Astrocyte (in vitro differentiated cells and primary cell): ENCODE data around the gene UTP18. TPM values are rescaled to one million over a fixed set of nuclear protein-coding genes. Genes with fewer than 3 reads are reported as not detected.
"Not testable (repeated sequence)": the region's sequence is repeated elsewhere in the genome, so short reads cannot be mapped to it uniquely, and the experiment has no call there.

ENCODE experiments used
- DNase-seq: peaks from one replicate; pipeline ENCODE4 v3.0.0-alpha.2; 2010; ENCODE audit warnings: low read depth
- FAIRE-seq: peaks from 2 replicates; lab custom pipeline; 2011; peaks lifted over from hg19 to GRCh38; lab: Jason Lieb, UNC
- H2AFZ ChIP-seq: 2 replicates; pipeline ENCODE4 v1.6.0; 2012; ENCODE audit warnings: low read depth, low read length, inconsistent platforms
- H3K27ac ChIP-seq: 2 replicates; pipeline ENCODE4 v1.5.1; 2011; ENCODE audit warnings: low read depth, low read length, inconsistent platforms
- H3K27me3 ChIP-seq: 2 replicates; pipeline ENCODE4 v1.6.0; 2011; ENCODE audit warnings: low read length, inconsistent platforms; ENCODE audit not compliant: insufficient read depth
- H3K36me3 ChIP-seq: 2 replicates; pipeline ENCODE4 v1.5.1; 2011; ENCODE audit warnings: low read length, inconsistent platforms; ENCODE audit not compliant: insufficient read depth
- H3K4me1 ChIP-seq: 2 replicates; pipeline ENCODE4 v1.5.1; 2011; ENCODE audit warnings: low read length, inconsistent platforms; ENCODE audit not compliant: insufficient read depth
- H3K4me2 ChIP-seq: 2 replicates; pipeline ENCODE4 v1.6.0; 2012; ENCODE audit warnings: low read length, inconsistent platforms
- H3K4me3 ChIP-seq: 2 replicates; pipeline ENCODE4 v1.5.1; 2011; ENCODE audit warnings: low read depth, mild to moderate bottlenecking, low read length, inconsistent platforms; ENCODE audit not compliant: insufficient read depth
- H3K79me2 ChIP-seq: 2 replicates; pipeline ENCODE4 v1.6.0; 2012; ENCODE audit warnings: mild to moderate bottlenecking, low read length, inconsistent platforms; ENCODE audit not compliant: insufficient read depth
- H3K9ac ChIP-seq: 2 replicates; pipeline ENCODE4 v1.6.0; 2012; ENCODE audit warnings: mild to moderate bottlenecking, low read length, inconsistent platforms
- H3K9me3 ChIP-seq: 2 replicates; pipeline ENCODE4 v1.5.1; 2012; ENCODE audit warnings: low read depth, mild to moderate bottlenecking, low read length, inconsistent platforms; ENCODE audit not compliant: insufficient read depth
- H4K20me1 ChIP-seq: 2 replicates; pipeline ENCODE4 v1.6.0; 2012; ENCODE audit warnings: low read length, inconsistent platforms; ENCODE audit not compliant: insufficient read depth
- H3K27ac Mint-ChIP-seq: one replicate; pipeline ENCODE4 v1.8.0; 2021; ENCODE audit warnings: mild to moderate bottlenecking, mixed read lengths; ENCODE audit not compliant: unreplicated experiment
- H3K27me3 Mint-ChIP-seq: one replicate; pipeline ENCODE4 v1.8.0; 2021; ENCODE audit warnings: low read depth, mixed read lengths; ENCODE audit not compliant: unreplicated experiment
- H3K36me3 Mint-ChIP-seq: one replicate; pipeline ENCODE4 v1.8.0; 2021; ENCODE audit warnings: low read depth, mixed read lengths; ENCODE audit not compliant: unreplicated experiment
- H3K4me1 Mint-ChIP-seq: one replicate; pipeline ENCODE4 v1.8.0; 2021; ENCODE audit warnings: low read depth, mixed read lengths; ENCODE audit not compliant: unreplicated experiment
- H3K4me3 Mint-ChIP-seq: one replicate; pipeline ENCODE4 v1.8.0; 2021; ENCODE audit warnings: mild to moderate bottlenecking, moderate library complexity, mixed read lengths; ENCODE audit not compliant: unreplicated experiment
- H3K9me3 Mint-ChIP-seq: one replicate; pipeline ENCODE4 v1.8.0; 2021; ENCODE audit warnings: mild to moderate bottlenecking, mixed read lengths; ENCODE audit not compliant: unreplicated experiment
- EZH2 ChIP-seq: IDR thresholded peaks from 2 replicates; pipeline ENCODE4 v1.6.1; 2012; ENCODE audit warnings: mild to moderate bottlenecking, low read length, inconsistent platforms; ENCODE audit not compliant: insufficient read depth
- total RNA-seq: library from RNA; stranded (reverse); gene quantifications from 2 replicates; pipeline ENCODE4 v1.2.1, GENCODE V29; 2021
- TF ChIP-seq, protein P1 (sequence below): IDR thresholded peaks from 2 replicates; pipeline ENCODE4 v1.5.1; 2011; ENCODE audit warnings: low read depth, mild to moderate bottlenecking, inconsistent platforms, low read length, moderate library complexity; ENCODE audit not compliant: insufficient read depth

The UTP18 gene
- total RNA-seq, 1 donor from 2014 or later = 35.0 TPM

DNA sequence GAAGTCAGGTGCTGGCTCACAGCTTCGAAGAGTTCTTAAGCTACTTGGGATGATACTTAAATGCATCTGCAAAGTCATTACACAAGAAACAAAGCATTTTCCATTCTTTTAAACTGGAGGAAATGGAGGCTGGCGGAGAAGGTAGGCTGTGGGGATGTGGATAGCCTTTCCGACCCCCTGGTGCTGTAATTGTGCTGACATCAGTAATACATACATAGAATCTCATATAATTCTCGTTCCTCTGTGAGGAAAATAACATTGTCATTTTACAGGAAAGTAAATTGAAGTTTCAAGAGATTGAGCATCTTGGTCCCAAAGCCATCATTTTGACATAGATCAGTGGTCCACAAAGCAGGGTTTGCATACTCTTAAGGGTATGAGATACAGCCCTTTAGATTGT is 39.5 kb downstream of the UTP18 start:
- Histone ChIP-seq H3K36me3 (no peaks in the 10 kb centered on the region), H3K4me3 (no peak overlapping the region), H3K27me3 (no peaks in the 10 kb centered on the region), H3K79me2 (no peaks in the 10 kb centered on the region), H2AFZ (no peak overlapping the region), H4K20me1 (peaks cover 7% of the 10 kb centered on the region), H3K4me1 (no peaks in the 10 kb centered on the region), H3K9me3 (no peaks in the 10 kb centered on the region), H3K4me2 (no peak overlapping the region), H3K27ac (no peak overlapping the region), H3K9ac (no peak overlapping the region)
- FAIRE-seq (no peak), DNase-seq (no peak)
- Mint-ChIP-seq H3K4me1 (no peaks in the 10 kb centered on the region), H3K27me3 (no peaks in the 10 kb centered on the region), H3K36me3 (peaks cover 8% of the 10 kb centered on the region), H3K9me3 (peaks cover 2% of the 10 kb centered on the region), H3K4me3 (no peak overlapping the region), H3K27ac (no peak overlapping the region)
- no peak for TF ChIP-seq EZH2
- TF ChIP-seq, protein P1, sequence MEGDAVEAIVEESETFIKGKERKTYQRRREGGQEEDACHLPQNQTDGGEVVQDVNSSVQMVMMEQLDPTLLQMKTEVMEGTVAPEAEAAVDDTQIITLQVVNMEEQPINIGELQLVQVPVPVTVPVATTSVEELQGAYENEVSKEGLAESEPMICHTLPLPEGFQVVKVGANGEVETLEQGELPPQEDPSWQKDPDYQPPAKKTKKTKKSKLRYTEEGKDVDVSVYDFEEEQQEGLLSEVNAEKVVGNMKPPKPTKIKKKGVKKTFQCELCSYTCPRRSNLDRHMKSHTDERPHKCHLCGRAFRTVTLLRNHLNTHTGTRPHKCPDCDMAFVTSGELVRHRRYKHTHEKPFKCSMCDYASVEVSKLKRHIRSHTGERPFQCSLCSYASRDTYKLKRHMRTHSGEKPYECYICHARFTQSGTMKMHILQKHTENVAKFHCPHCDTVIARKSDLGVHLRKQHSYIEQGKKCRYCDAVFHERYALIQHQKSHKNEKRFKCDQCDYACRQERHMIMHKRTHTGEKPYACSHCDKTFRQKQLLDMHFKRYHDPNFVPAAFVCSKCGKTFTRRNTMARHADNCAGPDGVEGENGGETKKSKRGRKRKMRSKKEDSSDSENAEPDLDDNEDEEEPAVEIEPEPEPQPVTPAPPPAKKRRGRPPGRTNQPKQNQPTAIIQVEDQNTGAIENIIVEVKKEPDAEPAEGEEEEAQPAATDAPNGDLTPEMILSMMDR = no peak

DNA sequence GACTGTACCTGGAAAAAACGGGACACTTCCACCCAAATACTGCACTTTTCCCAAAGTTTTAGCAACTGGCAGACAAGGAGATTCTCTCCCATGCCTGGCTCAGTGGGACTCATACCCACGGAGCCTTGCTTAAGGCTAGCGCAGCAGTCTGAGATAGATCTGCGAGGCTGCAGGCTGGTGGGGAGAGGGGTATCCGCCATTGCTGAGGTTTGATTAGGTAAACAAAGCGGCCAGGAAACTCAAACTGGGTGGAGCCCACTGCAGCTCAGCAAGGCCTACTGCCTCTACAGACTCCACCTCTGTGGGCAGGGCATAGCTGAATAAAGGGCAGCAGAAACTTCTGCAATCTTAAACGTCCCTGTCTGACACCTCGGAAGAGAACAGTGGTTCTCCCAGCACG is 44.8 kb downstream of the UTP18 start:
- no peak overlapping the region for H3K4me2 ChIP-seq
- no peak overlapping the region for H3K27ac ChIP-seq
- no peaks in the 10 kb centered on the region for H3K4me1 ChIP-seq
- H4K20me1 ChIP-seq = no peaks in the 10 kb centered on the region
- H3K4me3 ChIP-seq = no peak overlapping the region
- no peaks in the 10 kb centered on the region for H3K9me3 ChIP-seq
- H3K36me3 Mint-ChIP-seq = peaks cover 16% of the 10 kb centered on the region
- TF ChIP-seq, protein P1 = no peak
- TF ChIP-seq EZH2 = no peak
- peaks cover 22% of the 10 kb centered on the region for H3K9me3 Mint-ChIP-seq
- no peak overlapping the region for H3K27ac Mint-ChIP-seq
- no peak overlapping the region for H2AFZ ChIP-seq
- peaks cover 11% of the 10 kb centered on the region for H3K27me3 Mint-ChIP-seq
- H3K27me3 ChIP-seq = no peaks in the 10 kb centered on the region
- DNase-seq (no peak), FAIRE-seq (no peak)
- no peaks in the 10 kb centered on the region for H3K36me3 ChIP-seq
- H3K79me2 ChIP-seq = no peaks in the 10 kb centered on the region
- H3K4me3 Mint-ChIP-seq = no peak overlapping the region
- H3K4me1 Mint-ChIP-seq = no peaks in the 10 kb centered on the region
- H3K9ac ChIP-seq = no peak overlapping the region

DNA sequence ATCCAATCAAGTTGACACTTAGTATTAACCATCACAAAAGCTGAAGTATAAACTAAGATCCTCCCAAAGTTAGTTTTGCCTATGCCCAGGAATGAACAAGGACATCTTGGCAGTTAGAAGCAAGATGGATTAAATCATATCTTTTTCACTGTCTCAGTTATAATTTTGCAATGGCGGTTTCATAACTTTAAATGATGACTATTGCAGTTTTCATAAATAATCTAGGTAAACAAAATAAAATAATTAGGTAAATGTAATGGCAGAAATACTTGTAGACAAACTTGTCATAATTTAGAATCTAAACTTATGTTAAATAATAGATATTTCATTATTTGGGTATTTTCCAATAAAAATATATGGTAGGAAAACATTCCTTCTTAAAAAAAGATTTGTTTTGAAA is 51.7 kb downstream of the UTP18 start:
- H3K4me2 ChIP-seq, H3K9ac ChIP-seq, H3K27me3 ChIP-seq, H3K4me3 Mint-ChIP-seq, H3K27ac Mint-ChIP-seq, H3K4me1 ChIP-seq, DNase-seq, H3K36me3 Mint-ChIP-seq, H3K36me3 ChIP-seq, H3K9me3 ChIP-seq, H2AFZ ChIP-seq, H3K27ac ChIP-seq, H3K79me2 ChIP-seq, H3K4me3 ChIP-seq, H3K4me1 Mint-ChIP-seq, H3K27me3 Mint-ChIP-seq, H4K20me1 ChIP-seq, FAIRE-seq: not testable (repeated sequence)
- H3K9me3 Mint-ChIP-seq = peaks cover 14% of the 10 kb centered on the region
